Stimulated activated CD4-positive, alpha-beta T cell treated with anti-CD3 and anti-CD28 coated beads, TNF-alpha, amount 100 ng/mL, for 24 hours (primary cell): ENCODE measurements around the gene SMCHD1.

Source experiments
- DNase-seq, 3 experiments: peaks; one replicate each; pipeline ENCODE4 v3.0.0-alpha.2; 2020; ENCODE audit warnings: low read depth in 3 of 3

Gene SMCHD1

DNA sequence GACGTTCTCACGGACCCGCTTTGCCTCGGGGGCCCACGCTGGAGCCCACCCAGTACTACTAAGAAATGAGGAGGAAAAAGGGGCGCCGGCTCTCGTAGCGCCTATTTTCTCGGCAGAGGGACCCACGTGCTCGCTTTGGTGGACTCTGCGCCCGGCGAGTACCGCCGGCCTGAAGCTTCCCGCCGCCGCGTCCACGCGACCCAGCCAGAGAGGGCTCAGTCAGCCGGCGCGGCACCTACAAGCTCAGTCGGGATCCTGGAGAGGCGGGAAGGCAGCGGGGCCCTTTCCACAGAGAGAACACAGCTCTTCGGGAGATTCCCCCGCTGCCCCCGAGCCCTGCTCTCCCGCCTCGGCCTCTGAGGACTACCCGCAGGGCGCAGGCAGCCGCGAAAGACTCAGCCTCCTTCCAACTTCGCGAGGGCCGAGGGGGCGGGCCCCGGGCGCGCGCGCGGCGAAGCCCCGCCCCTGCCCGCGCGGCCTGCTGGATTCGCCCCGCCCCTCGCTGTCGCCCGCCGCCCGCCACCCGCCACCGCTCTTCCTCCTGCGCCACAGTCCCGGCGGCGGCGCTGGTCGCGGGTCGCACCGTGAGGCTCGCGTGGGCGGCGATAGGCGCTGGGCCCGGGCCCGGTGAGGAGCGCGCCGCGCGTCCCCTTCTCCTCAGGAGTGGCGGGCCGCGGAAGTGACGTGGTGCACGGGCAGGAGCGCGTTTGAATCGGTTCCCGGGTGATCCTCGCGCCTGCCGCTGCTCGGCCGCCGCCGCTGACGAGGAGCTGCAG, at the start of gene SMCHD1:
SMCHD1 (plus strand) TSS at position 549 of the 776 bp plus-strand sequence. CDS start 350 bp downstream, outside the sequence.
- DNase-seq: peak; percentile 85 to 95 (median 86)

DNA sequence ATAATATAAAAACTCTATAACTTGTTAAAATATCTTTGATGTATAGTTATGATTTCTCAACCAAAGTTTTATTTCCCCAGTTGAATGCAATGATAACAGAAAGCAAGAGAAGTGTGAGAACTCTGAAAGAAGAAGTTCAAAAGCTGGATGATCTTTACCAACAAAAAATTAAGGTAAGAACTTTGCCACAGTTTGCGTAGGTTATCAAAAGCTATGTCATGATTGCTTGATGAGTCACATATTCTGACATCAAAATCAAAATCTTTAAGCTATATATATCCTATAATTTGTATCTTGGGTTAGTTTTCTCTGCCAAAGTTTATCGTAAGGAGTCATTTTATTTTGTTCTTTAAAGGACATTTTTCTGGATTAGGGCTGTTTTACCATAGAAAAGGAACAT, 49.2 kb upstream of the SMCHD1 start:
- no peak for DNase-seq

DNA sequence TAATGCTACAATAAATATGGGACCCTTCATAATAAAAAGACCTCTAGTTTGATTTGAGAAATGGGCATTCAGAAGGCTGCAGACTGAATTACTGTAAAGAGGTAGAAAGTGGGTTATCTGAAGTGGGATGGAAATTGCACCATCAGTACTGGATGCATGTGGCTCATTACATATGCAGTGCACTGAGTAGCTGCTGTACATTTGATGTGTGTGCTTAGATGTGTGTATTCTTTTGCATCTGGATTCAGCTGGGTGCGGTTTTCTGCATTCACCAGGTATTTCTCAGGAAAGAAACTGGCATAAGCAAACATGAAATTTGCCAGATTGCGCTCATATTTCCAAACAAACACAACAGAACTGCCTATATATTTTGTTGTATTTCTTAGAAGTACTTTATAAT, 45.9 kb upstream of the SMCHD1 start:
- no peak for DNase-seq

DNA sequence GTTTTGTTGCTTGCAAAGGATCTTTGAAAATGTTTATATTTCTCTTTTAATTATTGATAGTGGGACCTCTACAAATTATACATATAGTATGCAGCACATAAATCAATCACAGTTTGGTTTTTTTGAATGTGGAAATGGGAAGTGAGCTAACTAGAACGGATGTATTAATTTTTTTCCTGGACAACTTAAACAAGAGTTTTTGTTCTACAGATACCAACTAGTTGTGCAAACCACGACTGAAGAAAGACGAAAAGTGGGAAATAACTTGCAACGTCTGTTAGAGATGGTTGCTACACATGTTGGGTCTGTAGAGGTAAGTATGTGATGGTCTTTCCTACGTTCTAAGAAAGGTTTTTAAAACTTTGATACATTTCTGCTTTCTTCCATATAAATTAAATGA, 45.0 kb upstream of the SMCHD1 start:
- DNase-seq: no peak

DNA sequence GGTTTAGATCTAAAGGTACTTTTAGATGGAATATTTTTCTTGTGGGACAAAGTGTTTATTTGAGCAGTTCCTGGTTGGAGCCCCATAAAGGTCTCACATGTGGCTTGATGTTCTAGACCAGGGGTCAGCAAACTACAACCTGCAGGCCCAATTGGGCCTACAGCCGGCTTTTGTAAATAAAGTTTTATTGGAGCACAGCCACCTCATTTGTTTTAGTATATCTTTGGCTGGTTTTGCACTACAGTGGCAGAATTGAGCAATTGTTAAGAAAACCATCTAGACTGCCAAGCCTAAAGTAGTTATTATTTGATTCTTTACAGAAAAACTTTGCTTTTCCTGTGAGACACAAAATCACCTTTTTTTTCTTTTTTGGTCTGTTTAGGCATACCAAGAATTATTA, 42.5 kb upstream of the SMCHD1 start:
- DNase-seq: no peak

DNA sequence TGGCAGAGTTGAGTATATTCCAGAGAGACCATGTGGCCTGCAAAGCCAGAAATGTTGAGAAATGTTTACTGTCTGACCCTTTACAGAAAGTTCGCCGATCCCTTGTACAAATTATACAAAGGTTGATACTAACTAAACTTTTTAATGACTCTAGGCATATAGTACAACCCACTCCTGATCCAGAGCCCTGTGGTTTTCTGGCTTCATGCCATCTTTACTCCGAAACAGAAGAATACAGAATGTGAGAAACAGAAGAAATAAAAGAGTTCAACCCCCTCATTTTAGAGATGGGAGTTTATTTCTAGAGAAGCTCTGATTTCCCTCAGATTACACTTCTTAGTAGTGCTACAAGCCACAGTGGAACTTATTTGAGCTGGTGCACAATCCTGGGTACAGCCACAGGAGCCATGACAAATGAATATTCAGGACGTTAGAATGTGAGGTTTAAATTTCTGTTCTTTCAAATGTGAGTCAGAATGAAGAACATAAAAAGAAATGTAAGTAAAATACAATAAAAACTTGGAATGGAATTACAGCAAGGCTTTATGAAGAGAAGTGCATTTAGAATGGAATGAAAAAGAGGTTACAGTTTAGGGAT, 38.0 kb upstream of the SMCHD1 start:
- DNase-seq: no peak

DNA sequence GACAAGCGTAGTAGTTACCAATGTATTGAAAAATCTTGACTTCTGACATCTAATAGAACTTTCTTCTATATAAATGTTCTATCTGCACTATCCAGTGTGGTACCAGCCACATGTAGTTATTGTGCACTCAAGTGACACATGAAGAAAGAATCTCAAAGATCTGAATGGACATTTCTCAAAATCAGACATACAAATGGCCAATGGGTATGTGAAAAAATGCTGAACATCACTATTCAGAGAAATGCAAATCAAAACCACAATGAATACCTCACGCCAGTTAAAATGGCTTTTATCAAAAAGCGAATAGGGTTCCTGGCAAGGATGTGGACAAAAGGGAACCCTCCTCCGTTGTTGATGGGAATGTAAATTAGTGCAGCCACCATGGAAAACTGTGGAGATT, 37.5 kb upstream of the SMCHD1 start:
- no peak for DNase-seq

DNA sequence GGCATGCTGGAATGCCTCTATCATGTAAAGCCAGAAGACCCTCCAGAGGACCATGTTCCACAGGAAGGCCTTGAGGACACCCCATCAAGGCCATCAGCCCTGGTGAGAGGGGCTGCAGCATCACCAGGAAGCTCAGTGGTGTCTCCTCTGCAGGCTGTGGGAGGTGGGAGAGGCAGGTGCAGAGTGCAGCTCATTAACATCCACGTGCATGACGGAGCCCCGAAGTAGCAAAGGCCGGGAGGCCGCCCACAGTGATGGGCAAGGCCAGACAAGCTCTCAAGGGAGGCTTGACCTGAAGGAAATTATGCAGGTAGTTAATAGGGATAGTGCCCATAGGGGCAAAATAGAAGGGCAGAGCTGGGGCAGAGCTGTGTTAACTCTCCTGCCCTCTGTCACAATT, 30.3 kb upstream of the SMCHD1 start:
- DNase-seq: no peak

DNA sequence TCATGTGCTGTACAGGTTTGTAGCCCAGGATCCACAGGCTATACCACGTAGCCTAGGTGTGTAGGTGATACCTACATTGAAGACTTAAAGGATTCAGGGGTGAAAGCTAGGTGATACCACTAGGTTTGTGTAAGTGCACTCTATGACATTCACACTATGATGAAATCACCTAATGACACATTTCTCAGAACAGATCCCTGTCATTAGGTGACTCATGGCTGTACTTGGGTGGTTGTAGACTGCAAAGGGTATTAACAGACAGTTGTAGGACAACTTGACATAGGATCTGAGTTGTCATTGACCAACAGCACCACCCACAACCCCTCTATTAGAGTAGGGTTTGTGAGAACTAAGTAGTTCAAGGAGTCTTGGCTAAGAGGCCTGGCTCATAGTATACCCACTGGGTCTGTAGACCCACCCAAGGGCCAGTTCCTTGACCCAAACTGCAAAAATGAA, 27.7 kb upstream of the SMCHD1 start:
- DNase-seq: peak in 1 of 3 experiments; percentile 22

DNA sequence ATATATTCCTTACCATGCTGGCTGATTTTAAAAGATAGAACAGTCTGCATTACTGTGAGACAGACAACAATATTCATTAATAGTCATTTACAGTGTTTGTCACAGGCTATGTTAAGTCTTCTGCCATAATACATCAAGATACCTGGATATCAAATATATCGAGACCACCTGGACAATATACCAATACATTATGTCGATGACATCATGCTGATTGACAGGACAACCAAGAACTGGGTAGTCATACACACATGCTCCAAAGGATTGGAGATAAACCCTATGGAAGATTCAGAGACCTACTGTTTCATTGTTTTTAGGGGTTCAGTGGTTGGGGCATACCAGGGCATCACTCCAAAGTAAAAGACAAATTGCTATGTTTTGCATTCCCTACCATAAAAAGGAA, 26.5 kb upstream of the SMCHD1 start:
- DNase-seq: no peak

DNA sequence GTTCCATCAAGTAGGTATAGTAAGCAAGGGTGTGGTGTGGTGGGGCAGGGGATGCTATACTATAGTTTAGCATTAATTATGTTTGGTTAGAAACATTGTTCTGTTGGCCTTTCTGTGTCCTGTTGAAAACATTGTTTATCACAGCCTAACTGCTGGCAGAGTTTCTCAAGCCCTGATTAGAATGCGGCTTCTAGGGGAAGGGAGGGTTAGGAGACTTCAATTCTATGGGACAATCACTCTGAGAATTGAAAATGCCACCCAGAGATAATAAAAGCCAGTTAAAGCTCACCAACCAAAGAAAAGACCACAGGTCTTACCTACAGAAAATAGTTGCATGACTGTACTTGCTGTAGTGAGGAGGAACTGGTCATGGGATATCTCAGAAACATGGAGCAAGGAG, 19.9 kb upstream of the SMCHD1 start:
- DNase-seq: no peak

DNA sequence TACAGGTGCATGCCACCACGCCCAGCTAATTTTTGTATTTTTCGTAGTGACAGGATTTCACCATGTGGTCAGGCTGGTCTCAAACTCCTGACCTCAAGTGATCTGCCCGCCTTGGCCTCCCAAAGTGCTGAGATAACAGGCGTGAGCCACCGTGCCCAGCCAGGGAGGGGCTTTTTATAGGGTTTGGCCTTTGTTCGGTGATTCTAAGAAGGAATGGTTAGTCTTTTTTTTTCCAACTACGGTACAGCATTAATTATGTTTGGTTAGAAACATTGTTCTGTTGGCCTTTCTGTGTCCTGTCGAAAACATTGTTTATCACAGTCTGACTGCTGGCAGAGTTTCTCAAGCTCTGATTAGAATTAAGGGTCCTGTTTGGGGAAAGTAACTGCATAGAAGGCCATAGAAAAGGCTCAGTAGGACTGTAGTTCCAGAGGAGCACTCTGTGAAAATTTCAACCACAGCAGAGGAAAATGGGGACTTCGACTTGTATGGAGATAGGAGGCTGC, 19.3 kb upstream of the SMCHD1 start:
- no peak for DNase-seq

DNA sequence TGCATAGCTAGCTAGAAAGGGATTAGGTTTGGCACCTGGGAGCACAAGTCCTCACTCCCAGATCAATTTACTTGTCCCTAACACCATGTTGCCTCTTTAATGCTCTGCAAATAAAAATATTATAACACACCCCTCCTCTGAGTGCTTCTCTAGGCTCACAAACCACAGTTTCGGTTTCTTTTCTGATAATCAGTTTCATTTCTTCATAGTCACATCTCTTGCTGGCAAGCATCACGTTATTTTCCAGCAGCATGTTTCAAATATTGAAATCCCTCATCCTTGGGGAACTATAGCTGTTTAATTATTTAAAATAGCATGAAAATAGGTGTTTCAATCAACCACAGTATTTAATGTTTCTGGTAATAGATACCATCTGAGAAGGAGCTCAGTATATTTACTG, 13.9 kb upstream of the SMCHD1 start:
- DNase-seq: no peak

DNA sequence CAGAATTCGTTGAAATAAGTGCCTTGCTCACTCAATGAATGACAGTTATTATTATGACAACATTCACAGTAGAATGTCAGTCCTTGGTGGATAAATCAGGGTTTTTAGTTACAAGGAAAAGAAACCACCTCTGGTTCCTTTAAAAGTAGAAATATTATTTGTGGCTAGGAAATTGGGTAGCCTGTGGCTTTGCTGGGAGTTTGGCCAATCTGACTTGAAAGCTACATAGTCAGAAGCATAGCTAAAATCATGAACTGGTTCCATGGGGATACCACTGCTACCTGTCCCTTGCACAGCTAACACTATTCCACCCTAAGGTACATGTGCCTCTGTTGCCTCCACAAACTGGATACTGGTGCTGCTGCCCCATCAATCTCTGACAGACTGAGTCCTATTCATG, 12.8 kb upstream of the SMCHD1 start:
- DNase-seq: no peak

DNA sequence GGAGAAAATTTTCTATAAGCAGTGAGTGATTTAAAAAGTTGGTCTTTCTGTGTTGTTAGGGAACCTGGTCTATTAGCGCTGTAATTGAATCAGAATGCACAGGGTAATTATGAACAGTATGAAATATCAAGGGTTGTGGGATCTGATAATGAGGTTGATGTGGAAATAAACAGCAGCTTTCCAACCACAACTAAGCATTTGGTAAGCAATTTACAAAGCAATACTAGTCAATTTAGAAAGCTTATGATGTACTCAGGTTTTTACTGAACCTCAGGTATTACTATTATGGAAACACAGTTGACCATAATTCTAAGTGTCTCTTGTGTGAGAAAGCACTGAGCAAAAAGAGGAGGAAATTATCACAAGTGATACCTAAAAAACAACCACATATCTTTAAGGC, 11.0 kb upstream of the SMCHD1 start:
- no peak for DNase-seq

DNA sequence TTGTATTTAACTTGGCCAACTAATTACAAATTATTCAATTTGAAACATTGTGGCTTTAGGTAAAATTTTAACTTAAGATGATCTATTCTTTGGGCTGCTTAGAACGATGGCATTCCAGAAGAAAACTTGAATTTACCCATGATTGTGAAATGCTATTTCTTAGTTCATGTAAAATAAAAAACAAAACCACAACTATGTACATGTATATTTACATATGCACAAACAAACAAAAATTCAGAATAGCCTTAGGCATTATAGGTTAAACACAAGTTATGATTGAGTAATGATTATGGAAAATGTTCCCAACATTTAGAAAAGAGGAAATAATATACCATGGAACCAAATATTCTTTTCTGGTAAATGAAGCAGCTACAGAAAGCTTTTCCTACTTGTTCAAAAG, 3.5 kb upstream of the SMCHD1 start:
- DNase-seq: no peak

DNA sequence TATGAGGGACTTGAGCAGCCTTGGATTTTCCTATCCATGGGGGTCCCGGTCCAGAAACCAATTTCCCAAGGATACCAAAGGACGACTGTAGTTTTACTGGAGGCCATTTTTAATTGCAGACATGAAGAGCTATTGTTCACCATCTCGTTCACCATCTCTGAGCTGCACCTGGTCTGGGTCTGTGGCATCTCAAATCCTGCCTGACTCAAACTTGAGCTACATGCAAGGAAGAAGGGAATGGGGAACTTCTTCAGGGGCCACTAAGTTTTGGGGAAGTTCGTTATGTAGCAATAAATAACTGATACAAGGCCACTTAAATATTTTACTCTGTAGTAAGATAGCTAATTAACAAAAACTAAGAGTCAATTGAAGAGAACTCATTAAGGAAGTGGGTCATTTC, 2.1 kb upstream of the SMCHD1 start:
- DNase-seq: no peak

DNA sequence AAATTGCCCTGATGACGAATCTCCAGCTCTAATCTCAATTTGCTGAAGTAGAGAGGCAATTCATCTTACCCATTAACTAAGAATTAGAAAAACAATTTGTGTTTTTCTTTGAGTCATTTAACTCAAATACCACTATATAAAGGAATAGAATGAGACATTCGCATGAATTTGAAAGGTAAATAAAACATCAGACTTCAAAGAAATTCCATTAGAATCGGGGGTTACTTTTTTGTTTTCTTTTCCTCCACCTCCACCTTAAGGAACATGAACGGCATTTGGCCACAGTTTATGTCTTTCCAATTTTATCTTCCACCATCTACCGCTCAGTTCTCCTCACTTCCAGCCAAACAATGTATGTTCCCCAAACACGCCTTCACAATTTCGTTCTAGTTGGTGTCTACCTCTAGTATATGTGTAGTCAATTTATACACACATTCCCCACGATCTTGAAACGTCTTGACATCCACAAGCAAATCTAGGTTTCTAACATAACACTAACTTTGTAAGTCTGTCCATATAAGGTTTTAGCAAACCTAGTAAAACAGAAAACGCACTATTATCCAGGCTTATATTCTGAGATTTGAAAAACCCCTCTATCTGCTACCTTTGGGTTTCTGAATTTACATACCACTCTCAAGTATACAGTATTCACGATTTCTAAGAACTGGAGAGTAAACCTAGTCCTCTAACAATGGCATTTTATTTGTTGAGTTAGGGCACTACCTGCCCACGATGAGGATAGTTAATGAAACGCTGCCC, 1.2 kb upstream of the SMCHD1 start:
- no peak for DNase-seq

DNA sequence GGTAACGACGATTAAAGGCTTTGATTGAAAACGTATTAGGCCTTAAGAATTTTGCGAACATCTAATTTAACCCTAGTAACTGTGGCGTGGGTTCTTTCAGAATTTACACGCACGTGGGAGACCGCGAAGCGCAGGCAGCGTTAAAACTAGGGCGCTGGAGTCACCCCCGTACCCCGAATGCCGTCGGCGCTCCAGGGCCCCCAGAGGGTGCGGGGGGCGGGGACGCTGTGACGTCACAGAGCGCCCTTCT, 673 bp upstream of the SMCHD1 start:
- DNase-seq: peak in 2 of 3 experiments; percentile 49 to 72

DNA sequence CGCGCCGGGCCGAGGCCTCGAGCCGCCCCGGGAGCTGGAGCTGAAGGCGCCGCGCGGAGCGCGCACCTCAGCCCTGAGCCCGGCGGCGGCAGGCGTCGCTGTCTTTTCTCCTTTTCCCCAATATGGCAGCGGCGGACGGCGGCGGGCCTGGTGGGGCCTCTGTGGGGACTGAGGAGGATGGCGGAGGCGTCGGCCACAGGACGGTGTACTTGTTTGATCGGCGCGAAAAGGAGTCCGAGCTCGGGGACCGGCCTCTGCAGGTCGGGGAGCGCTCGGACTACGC, 369 bp downstream of the SMCHD1 start:
- no peak for DNase-seq

DNA sequence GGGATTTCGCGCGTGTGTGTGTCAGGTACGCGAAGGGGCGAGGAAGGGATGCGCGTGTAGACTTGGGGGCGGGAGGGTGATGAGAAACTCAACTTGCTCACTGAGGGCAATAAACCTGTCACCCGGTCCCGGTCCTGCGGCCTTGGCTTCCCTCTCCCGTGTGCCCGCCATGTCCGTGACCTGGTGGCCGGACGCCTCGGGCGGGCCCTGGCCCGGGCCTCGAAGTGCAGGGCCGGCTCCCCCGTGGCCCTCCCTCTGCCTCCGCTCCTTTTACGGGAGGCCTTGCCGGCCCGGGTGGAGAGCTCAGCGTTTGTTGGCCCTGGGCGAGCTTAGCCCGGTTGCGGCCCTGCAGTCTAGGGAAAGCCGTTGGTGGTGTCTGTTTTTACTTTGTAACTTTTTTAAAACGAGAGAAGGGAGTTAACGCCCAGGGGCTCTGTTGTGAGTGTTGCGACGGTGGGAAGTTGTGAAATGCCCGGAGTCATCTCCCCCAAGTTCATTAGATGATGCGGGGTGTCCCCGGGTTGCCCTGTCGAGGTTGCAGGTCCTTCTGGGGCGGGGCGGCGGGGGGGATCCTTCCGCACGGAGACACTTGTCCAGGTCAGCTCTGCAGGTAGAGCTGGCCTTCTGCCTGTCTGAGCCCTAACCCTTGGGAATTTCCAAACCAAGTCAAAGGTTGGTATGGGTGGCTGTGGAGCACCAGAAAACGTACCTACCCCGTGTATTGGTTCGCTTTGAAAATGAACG, 883 bp downstream of the SMCHD1 start:
- peak in 2 of 3 experiments; percentile 22 to 40 for DNase-seq

DNA sequence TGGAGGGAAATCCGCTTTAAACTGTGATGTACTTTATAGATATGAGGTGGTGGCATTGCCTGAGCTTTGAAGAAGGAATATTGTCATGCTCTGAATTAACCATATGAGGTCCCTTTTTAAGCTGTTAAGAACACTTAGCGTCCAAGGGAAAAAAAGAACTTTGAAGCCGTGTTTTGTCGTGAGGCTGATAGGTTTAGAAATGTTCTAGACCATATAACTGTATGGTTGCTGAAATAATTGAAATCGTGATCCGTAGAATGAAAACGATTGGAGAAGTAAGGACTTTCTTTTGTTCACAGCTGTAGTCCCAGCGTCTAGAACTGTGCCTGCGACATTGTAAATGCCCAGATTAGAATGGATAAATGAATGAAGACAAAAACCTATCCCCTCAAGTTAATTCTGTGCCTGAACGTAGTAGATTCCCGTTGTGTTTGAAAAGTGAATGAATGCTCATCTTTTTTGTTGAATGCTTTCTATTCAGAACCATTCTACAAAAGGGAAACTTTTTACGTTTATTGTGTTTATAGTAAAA, 1.5 kb downstream of the SMCHD1 start:
- DNase-seq: no peak
